Measurements from ENCODE around the gene LRRC37A. TPM values are rescaled to one million over a fixed set of nuclear protein-coding genes. Genes with fewer than 3 reads are reported as not detected.
"Not testable (repeated sequence)": the region's sequence is repeated elsewhere in the genome, so short reads cannot be mapped to it uniquely, and the experiment has no call there.

The LRRC37A gene
- polyA plus RNA-seq, 12 donors: 1.5 to 6.7 (median 3.2) TPM; not detected in 1

DNA sequence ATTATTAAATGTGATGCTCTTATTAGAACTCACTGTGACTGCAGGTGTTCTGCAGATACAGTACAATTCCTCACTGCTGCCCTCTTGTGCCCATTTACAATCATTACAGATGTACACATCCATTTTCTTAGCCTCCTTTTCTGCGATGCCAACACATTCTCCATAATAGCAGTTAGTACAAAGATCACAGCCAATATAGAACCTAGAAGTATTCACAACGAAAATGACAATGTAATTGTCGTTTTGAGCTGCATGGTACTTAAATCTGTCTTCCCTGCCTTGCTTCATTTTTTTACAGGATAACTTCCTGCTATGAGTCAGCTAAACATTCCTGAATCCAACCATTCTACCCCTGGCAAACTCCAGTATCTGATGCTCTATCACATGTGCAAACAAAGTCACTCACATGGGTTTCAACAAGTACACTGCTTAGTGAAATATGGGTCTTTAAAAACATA is 8.1 kb upstream of the LRRC37A start:
- DNase-seq: peak; percentile 61

GRCh38 chr17:46287587-46287986 is 7.3 kb upstream of the LRRC37A start:
- not testable (repeated sequence) for DNase-seq

DNA sequence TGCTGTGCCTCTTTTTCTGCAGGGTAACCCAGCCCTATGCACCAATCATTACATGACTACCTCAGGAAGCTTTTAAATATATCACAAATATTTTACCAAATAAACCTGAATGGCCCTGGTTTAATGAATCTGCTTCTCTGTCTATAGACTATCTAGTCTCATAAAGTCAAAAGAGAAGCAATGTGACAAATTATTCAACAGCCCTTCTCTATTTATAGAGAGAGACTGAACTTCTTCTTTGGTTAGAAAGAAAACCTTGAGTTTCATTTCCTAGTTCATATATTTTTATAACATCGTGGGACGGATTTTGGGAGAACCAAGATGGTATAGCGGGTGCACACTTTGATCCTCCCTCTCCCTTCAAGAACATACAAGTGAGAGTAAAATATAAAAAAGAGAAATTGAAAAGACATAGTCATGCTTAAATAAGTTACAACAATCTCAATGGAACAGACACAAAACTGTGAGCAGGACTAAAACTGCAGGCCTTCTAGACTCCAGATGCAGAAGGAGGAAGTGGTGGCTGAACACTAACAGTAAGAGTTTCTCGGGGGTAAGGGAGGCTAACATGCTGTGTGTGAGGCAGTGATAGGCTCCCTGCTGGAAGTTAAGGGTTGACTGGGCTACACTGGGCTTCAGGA is 3.9 kb upstream of the LRRC37A start:
- DNase-seq: not testable (repeated sequence)

DNA sequence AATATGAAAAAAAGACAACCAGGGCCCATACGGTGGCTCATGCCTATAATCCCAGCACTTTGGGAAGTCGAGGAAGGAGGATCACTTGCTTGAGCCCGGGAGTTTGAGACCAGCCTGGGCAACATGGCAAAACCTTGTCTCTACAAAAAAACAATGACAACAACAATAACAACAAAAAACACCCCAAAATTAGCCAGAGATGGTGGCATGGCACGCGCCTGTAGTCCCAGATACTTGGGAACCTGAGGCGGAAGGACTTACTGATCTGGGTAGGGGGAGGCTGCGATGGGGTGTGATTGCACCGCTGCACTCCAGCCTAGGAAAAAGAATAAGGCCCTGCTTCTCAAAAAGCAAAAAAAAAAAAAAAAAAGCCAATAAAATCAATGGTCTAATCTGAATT is 3.3 kb upstream of the LRRC37A start:
- DNase-seq: not testable (repeated sequence)

GRCh38 chr17:46341220-46341619 is 46.3 kb downstream of the LRRC37A start:
- not testable (repeated sequence) for DNase-seq

DNA sequence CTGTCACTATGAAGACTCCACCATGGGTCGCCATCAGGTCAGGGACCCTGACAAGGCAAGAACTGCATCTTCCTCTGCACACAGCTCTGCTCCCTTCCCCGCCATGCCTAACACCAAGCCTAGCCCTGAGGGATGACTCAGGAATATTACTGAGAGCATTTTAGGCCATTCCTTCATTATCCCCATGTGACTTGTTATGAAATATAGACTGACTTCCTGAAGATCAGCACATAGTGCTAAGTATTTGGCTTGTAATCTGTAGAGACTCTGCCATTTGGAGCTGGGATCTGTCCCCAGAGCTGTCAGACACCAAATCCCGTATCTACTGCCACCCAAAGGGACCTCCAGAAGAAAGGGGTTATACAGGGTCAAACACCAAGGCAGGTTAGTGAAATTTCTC is 47.2 kb downstream of the LRRC37A start:
- not testable (repeated sequence) for DNase-seq

DNA sequence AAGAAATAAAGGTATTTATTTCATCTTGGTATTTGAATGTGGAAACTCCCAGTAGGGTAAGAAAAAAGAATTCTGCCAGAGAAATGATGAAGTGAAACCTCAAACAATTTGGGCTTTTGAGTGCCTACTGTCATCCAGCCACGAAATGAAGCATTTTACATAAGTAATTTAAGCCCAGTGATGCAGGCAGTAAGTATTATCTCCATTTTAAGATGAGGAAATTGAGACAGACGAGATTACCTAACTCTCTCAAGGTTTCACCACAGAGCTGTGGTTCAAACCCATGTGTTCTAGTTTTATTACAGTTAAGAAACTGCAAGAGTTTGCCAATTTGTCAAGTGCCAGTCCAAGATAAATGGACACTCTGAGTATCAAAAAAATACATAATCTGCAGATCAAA is 53.4 kb downstream of the LRRC37A start:
- DNase-seq: not testable (repeated sequence)

GRCh38 chr17:46349060-46349459 is 54.1 kb downstream of the LRRC37A start:
- DNase-seq: not testable (repeated sequence)

- DNase-seq: not testable (repeated sequence)
Measured at GRCh38 chr17:46353856-46354255, 58.9 kb downstream of the LRRC37A start.

- DNase-seq: not testable (repeated sequence)
Measured at GRCh38 chr17:46361145-46361735, 66.3 kb downstream of the LRRC37A start.

DNA sequence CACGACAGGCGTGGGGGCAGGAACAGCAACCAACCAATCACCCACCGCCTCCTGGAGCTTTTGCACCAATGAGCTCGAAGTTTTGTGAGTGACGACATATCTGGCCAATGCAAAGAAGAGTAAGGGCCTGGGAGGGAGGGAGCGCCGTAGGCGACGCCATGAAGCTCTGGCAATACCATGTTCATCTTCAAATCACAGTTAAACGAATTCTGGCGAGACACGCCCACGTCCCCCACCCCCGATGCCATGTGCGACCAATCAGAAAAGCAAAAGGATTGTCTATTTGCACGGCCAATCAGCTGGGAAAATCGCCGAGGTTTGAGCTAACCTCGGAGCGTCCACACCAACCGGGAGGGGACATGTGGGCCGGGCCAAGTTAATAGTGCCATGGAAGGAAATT is 66.8 kb downstream of the LRRC37A start, which contains the start of gene ARL17B:
Gene ARL17B, minus strand, starts transcription at position 12 of the 400 bp plus-strand sequence. CDS start 3,369 bp downstream, outside the sequence.
- not testable (repeated sequence) for DNase-seq

DNA sequence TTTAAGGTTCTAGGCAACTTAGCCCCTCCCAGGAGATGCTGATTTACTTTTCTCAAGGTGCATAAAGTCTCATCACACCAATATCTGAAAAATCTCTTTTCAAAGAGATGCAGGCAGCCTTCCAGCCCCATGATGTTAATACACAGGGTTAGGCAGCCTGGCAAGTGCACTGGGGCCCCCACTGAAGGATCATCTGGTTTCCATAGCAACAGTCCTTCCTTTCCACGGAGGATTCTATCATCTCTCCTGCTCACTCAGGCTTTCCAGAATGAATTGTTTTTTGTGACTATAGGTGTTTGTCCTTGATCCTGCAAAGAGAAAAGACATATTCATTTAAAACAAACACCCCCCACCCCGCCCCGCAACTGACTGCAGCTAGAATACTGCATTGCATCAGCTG is 72.6 kb downstream of the LRRC37A start:
- DNase-seq: not testable (repeated sequence)

DNA sequence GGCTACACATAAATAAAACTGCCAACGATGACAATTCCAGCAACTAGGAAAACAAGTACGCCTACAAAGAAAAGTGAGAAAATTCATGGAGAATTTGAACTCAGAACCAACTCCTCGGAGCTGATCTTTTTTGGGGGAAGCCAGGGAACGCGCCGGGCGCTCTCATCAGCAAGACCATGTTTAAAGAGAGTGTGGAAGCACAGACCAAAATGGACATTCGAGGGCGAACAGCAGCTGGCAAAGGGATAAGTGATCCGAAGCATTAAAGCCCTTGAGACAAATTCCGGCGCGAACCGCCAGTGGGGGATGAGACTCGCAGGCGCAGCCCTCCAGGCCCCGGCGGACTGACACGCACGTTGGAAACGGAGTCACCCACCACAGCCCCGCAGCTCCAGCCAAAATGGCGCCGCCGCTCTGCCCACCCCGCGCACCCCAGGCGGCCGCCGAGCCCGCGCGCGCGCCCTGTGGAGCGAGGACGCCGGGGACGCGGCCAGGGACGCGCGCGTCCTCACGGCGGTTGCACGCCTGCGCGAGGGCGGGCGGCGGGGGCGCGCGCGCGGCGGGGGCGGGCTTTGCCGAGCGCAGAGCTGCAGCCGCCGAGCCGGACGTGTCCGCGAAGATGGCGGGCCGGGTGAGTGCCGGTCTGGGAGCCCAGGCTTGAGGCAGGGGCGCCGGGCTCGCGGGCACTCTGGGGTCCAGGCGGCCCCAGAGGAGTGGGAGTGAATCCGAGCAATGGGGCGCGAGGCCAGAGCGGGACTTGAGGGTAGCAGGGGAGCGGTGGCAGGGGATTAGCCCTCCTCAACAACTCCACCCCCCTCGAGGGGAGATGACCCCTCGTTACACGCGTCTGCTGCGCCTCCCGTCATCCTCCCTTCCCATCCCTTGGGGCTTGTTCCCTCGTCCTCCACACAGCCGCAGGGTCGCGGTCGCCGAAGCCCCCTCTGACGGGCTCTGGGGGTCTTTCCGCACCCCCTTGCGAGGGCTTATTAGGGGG is 77.6 kb downstream of the LRRC37A start:
- not testable (repeated sequence) for DNase-seq

- not testable (repeated sequence) for DNase-seq
Measured at GRCh38 chr17:46373418-46373817, 78.5 kb downstream of the LRRC37A start.

DNA sequence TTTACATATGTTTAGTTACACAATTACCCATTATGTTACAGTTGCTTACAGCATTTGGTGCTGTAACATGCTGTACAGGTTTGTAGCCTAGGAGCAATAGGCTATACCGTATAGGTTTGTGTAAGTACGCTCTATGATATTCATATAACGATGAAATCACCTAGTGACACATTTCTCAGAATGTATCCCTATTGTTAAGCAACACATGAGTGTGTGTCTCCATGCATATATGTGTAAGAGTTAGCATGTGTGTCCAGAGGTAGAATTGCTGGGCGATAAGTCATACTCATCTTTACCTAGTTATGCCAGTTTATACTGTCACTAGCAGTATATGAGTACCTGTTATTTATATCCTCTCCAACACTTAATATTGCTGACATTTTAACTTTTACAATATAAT is 88.2 kb downstream of the LRRC37A start:
- not testable (repeated sequence) for DNase-seq

GRCh38 chr17:46385491-46385890 is 90.6 kb downstream of the LRRC37A start:
- DNase-seq: not testable (repeated sequence)

Other genes with a start within 250 kb of the LRRC37A start
- 10 to 100 TPM in 11 of 12 donors, not detected in 1; 30.6 to 82.6 (median 41.5) TPM for gene KANSL1, start 101.7 kb upstream of the LRRC37A start, polyA plus RNA-seq (ENCODE audit: insufficient read length in 12 of 12)
- gene ARL17B, start 66.6 kb downstream of the LRRC37A start, polyA plus RNA-seq (ENCODE audit: insufficient read length in 12 of 12): 10 to 100 TPM in 6 of 12 donors, 1 to 10 TPM in 4, not detected in 2; 5.0 to 18.6 (median 12.4) TPM
- 10 to 100 TPM in 11 of 12 donors, not detected in 1; 14.5 to 49.0 (median 21.5) TPM for gene LRRC37A2, start 217.3 kb downstream of the LRRC37A start, polyA plus RNA-seq (ENCODE audit: insufficient read length in 12 of 12)

All from muscle of arm (tissue), 12 donors.